Measurements from ENCODE around the gene NOC4L. TPM values are rescaled to one million over a fixed set of nuclear protein-coding genes. Genes with fewer than 3 reads are reported as not detected.

NOC4L gene
- total RNA-seq, 1 experiment from 2014 or later = 62.5 TPM

DNA sequence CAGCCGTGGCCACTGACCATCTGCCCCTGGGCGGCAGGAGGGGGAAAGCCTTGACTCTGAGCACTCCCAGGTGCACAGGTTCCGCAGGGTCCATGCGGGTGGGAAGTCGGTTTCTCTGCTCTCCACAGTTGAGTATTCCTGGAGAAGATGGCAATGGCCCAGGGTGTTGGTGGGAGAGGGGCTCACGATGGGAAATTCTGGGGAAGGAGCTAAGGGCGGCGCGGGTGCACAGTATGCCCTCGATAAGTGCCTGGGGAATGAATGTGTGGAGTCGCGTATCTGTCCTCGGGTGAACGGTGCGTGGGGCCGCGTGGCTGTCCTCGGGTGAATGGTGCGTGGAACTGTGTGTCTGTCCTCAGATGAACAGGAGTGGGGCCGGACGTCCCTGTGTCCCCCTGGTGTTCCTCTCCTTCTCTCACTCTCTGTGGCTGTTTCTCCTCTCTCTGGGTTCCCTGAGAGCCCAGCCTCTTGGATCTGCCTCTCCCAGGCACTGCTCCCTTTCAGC lies 38.0 kb downstream of the NOC4L start:
- no peaks in the 10 kb centered on the region for H3K36me3 Mint-ChIP-seq (ENCODE audit: insufficient read depth, unreplicated experiment)
- no TSS peak for BruUV-seq (replicated peaks)
- H3K9me3 Mint-ChIP-seq (ENCODE audit: low read depth, unreplicated experiment) = peaks cover 2% of the 10 kb centered on the region
- no peak overlapping the region for H3K4me3 Mint-ChIP-seq (ENCODE audit: low read depth, unreplicated experiment)
- no peaks in the 10 kb centered on the region for H3K4me1 Mint-ChIP-seq (ENCODE audit: low read depth, unreplicated experiment)
- TF ChIP-seq, protein P1, sequence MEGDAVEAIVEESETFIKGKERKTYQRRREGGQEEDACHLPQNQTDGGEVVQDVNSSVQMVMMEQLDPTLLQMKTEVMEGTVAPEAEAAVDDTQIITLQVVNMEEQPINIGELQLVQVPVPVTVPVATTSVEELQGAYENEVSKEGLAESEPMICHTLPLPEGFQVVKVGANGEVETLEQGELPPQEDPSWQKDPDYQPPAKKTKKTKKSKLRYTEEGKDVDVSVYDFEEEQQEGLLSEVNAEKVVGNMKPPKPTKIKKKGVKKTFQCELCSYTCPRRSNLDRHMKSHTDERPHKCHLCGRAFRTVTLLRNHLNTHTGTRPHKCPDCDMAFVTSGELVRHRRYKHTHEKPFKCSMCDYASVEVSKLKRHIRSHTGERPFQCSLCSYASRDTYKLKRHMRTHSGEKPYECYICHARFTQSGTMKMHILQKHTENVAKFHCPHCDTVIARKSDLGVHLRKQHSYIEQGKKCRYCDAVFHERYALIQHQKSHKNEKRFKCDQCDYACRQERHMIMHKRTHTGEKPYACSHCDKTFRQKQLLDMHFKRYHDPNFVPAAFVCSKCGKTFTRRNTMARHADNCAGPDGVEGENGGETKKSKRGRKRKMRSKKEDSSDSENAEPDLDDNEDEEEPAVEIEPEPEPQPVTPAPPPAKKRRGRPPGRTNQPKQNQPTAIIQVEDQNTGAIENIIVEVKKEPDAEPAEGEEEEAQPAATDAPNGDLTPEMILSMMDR (IDR thresholded peaks at IDR 0.05; ENCODE audit: unreplicated experiment) = no peak
- DNase-seq = no peak
- intact Hi-C loops (cut with micrococcal nuclease; ENCODE audit: unreplicated experiment) = no loop called here
- H3K27me3 Mint-ChIP-seq (ENCODE audit: unreplicated experiment) = peaks cover 89% of the 10 kb centered on the region
- CTCF ChIA-PET = no interaction called here
- H3K27ac Mint-ChIP-seq (ENCODE audit: unreplicated experiment) = no peak overlapping the region

DNA sequence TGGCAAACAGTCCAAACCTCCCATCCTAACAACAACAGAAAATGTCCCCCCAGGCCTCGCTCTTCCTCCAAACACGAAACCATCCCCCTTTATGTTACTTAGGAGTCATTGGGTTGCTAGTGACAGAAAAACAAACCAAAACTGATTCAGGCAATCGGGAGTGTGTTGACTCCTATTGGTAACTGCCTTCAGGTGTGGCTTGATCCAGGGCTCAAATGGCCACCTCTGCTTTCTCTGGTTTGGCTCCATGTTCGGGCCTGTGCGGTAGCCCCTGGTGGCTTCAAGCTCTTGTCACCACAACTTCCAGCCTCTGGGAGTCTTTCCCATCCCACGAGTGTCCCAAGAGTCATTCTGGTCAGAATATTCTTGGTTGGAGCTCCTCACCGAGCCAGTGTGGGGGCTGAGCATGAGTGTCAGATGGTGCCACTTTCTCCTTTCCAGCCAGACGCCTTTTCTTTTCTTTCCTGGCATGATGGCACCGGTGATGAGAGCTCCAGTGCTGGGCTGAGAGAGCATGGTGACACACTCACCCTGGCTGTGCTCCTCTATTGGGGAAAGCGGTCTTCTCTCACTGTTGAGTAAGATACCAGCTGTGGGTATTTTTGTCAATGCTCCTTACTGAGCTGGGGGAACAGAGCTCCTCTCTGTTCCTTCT lies 38.6 kb downstream of the NOC4L start:
- H3K4me1 Mint-ChIP-seq (ENCODE audit: low read depth, unreplicated experiment) = no peaks in the 10 kb centered on the region
- H3K27me3 Mint-ChIP-seq (ENCODE audit: unreplicated experiment) = peaks cover 92% of the 10 kb centered on the region
- peaks cover 5% of the 10 kb centered on the region for H3K36me3 Mint-ChIP-seq (ENCODE audit: insufficient read depth, unreplicated experiment)
- no peak overlapping the region for H3K27ac Mint-ChIP-seq (ENCODE audit: unreplicated experiment)
- TF ChIP-seq, protein P1 (IDR thresholded peaks at IDR 0.05; ENCODE audit: unreplicated experiment) = no peak
- no peak overlapping the region for H3K4me3 Mint-ChIP-seq (ENCODE audit: low read depth, unreplicated experiment)
- no peak for DNase-seq
- H3K9me3 Mint-ChIP-seq (ENCODE audit: low read depth, unreplicated experiment) = peaks cover 2% of the 10 kb centered on the region
- intact Hi-C loops (cut with micrococcal nuclease; ENCODE audit: unreplicated experiment) = no loop called here
- CTCF ChIA-PET = no interaction called here
- BruUV-seq (replicated peaks) = no TSS peak

DNA sequence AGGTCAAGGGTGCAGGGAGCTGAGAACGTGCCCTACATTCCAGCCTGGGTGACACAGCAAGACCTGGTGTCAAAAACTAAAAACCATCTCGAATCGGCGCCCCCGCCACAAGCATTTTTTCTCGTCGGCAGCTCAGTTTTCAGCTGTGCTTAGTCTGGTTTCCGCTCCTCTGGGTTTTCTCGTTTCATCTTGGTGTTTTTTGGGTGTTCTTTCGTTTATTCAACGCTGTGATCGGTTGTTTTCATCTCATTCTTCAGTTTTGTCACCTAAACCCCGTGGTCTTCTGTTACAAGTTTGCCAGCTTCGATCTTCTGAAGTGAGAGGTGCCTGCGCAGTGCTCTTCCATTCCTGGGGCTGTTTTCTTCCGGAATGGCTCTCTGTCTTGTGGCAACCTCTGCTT lies 41.4 kb downstream of the NOC4L start:
- DNase-seq = no peak
- Mint-ChIP-seq H3K4me3 (ENCODE audit: low read depth, unreplicated experiment) (no peak overlapping the region), H3K27ac (ENCODE audit: unreplicated experiment) (no peak overlapping the region), H3K27me3 (ENCODE audit: unreplicated experiment) (peaks cover 71% of the 10 kb centered on the region), H3K4me1 (ENCODE audit: low read depth, unreplicated experiment) (peaks cover 8% of the 10 kb centered on the region), H3K9me3 (ENCODE audit: low read depth, unreplicated experiment) (peaks cover 2% of the 10 kb centered on the region), H3K36me3 (ENCODE audit: insufficient read depth, unreplicated experiment) (peaks cover 24% of the 10 kb centered on the region)
- CTCF ChIA-PET = interaction anchor here (0.7 kb wide), 1 partner anchor 85 kb away, joined by 3 read pairs; no protein-coding TSS in a partner anchor
- intact Hi-C loops (cut with micrococcal nuclease; ENCODE audit: unreplicated experiment) = no loop called here
- no TSS peak for BruUV-seq (replicated peaks)
- TF ChIP-seq, protein P1 (IDR thresholded peaks at IDR 0.05; ENCODE audit: unreplicated experiment) = no peak

DNA sequence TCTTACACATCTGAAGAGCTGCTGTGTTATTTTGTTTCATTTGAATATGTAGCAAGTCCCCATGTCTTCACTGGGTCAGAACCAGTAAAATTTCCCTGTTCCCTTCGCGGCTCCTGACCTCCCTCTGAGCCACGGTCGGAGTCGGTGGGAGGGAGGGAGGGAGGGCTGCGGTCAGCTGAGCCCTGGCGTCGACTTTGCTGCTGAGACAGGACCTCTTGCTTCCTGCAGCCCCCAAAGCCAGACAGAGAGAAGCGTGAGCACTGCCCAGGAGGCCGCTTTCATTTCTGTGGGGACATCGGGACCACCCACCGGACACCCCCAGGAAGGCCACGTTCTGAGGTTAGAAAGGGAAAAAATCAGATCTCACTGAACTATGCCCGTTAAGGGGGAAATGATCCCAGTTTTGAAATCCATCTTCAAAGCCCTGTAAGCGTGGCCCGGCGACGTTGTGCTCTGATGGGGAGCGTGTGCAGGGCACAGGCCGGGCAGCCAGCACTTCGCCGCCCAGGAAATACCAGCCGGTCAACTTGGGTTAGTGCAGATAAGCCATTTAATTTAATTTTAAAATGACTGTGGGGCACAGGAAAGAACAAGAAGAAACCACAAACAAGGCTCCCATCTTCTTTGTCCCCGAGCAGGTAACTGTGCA lies 42.1 kb downstream of the NOC4L start:
- no peak for DNase-seq
- Mint-ChIP-seq H3K4me3 (ENCODE audit: low read depth, unreplicated experiment) (no peak overlapping the region), H3K36me3 (ENCODE audit: insufficient read depth, unreplicated experiment) (peaks cover 30% of the 10 kb centered on the region), H3K9me3 (ENCODE audit: low read depth, unreplicated experiment) (peaks cover 2% of the 10 kb centered on the region), H3K4me1 (ENCODE audit: low read depth, unreplicated experiment) (peaks cover 8% of the 10 kb centered on the region), H3K27ac (ENCODE audit: unreplicated experiment) (no peak overlapping the region), H3K27me3 (ENCODE audit: unreplicated experiment) (peaks cover 65% of the 10 kb centered on the region)
- no TSS peak for BruUV-seq (replicated peaks)
- intact Hi-C loops (cut with micrococcal nuclease; ENCODE audit: unreplicated experiment) = no loop called here
- TF ChIP-seq, protein P1 (IDR thresholded peaks at IDR 0.05; ENCODE audit: unreplicated experiment) = no peak
- CTCF ChIA-PET = interaction anchor here (0.7 kb wide), 1 partner anchor 84 kb away, joined by 3 read pairs; no protein-coding TSS in a partner anchor
